Spleen (tissue), 11 donors: ENCODE measurements around the gene PCSK6. TPM values are rescaled to one million over a fixed set of nuclear protein-coding genes. Genes with fewer than 3 reads are reported as not detected.
"Not testable (repeated sequence)": the region's sequence is repeated elsewhere in the genome, so short reads cannot be mapped to it uniquely, and the experiment has no call there.

ENCODE experiments used
- DNase-seq: peaks from one replicate; pipeline ENCODE4 v3.0.0-alpha.2; 2020
- H3K27ac ChIP-seq, 8 donors: fragments of 200-600 bp; sonication (generic) in 7 of 8; 1 replicate in 4 of 8; 2 replicates in 4 of 8; pipeline versions ENCODE4 v1.5.0 to v1.8.0; 2016 to 2021; ENCODE audit warnings: inconsistent platforms in 4 of 8, mild to moderate bottlenecking in 4 of 8, moderate library complexity in 1 of 8
- H3K27me3 ChIP-seq, 7 donors: fragments of 200-600 bp; sonication (generic) in 6 of 7; replicated peaks in 1 of 7; 1 replicate in 4 of 7; 2 replicates in 3 of 7; pipeline versions ENCODE4 v1.5.0 to v1.8.0; 2016 to 2021; ENCODE audit warnings: inconsistent platforms in 3 of 7, mild to moderate bottlenecking in 1 of 7
- H3K36me3 ChIP-seq, 6 donors: fragments of 200-600 bp; sonication (generic) in 5 of 6; 1 replicate in 4 of 6; 2 replicates in 2 of 6; pipeline versions ENCODE4 v1.5.0 to v1.8.0; 2016 to 2021; ENCODE audit warnings: inconsistent platforms in 2 of 6
- H3K4me1 ChIP-seq, 6 donors: fragments of 200-600 bp; sonication (generic) in 5 of 6; 1 replicate in 3 of 6; 2 replicates in 3 of 6; pipeline versions ENCODE4 v1.5.0 to v1.8.0; 2016 to 2021; ENCODE audit warnings: inconsistent platforms in 3 of 6
- H3K4me3 ChIP-seq, 8 donors: fragments of 200-600 bp; sonication (generic) in 7 of 8; 1 replicate in 4 of 8; 2 replicates in 4 of 8; pipeline versions ENCODE4 v1.5.0 to v1.8.0; 2016 to 2021; ENCODE audit warnings: inconsistent platforms in 4 of 8, mild to moderate bottlenecking in 4 of 8, moderate library complexity in 2 of 8
- H3K9me3 ChIP-seq, 8 donors: fragments of 200-600 bp; sonication (generic) in 7 of 8; 1 replicate in 4 of 8; 2 replicates in 4 of 8; pipeline versions ENCODE4 v1.5.0 to v1.8.0; 2016 to 2021; ENCODE audit warnings: inconsistent platforms in 4 of 8
- POLR2A ChIP-seq, 3 donors: fragments of 450-650 bp; IDR thresholded peaks; one replicate each; pipeline ENCODE4 v1.5.1; 2017; ENCODE audit warnings: antibody characterized with exemption in 3 of 3, mild to moderate bottlenecking in 1 of 3
- POLR2AphosphoS5 ChIP-seq, 3 donors: sonication (generic); formaldehyde crosslinking; IDR thresholded peaks; one replicate each; pipeline ENCODE4 v1.5.1; 2017; ENCODE audit warnings: antibody characterized with exemption in 3 of 3
- WGBS, 5 donors: extraction: QIAGEN DNeasy Blood & Tissue Kit in 3 of 5; methylation state at CpG; one replicate each; pipeline versions ENCODE4 v1.1.5 to v1.1.7; 2013 to 2018; 5-methylcytosine and 5-hydroxymethylcytosine counted together
- intact Hi-C: fragments of 100-400 bp; cut with DNase I; formaldehyde crosslinking; loops from one replicate; pipeline ENCODE4 v1.15.0; 2023; ENCODE audit warnings: low total_unique reads
- polyA plus RNA-seq, 3 donors: library from polyadenylated mRNA; stranded (reverse); fragments of 200-250 nt; gene quantifications; one replicate each; pipeline ENCODE4 v1.2.1, GENCODE V29; 2013
- total RNA-seq, 7 donors: library from RNA; depleted of rRNA in 3 of 7; stranded (reverse); fragments of >200 nt in 3 of 7; fragmentation: NEBNext Ultra II Directional in 4 of 7; extraction: Animal tissue kit (Norgen Biotek cat#: 25700) in 4 of 7; gene quantifications; one replicate each; pipeline versions ENCODE4 v1.1.0 to v1.2.1, GENCODE V29; 2016 to 2021
- TF ChIP-seq, protein P1 (sequence below), 11 experiments: fragments of 200-600 bp in 7 of 11; fragments of 450-650 bp in 4 of 11; sonication (generic) in 4 of 11; IDR thresholded peaks in 8 of 11; conservative IDR thresholded peaks in 3 of 11; 1 replicate in 7 of 11; 2 replicates in 4 of 11; pipeline versions ENCODE4 v1.4.0 to v1.8.0; 2016 to 2021; ENCODE audit warnings: antibody characterized with exemption in 11 of 11, inconsistent platforms in 4 of 11, mild to moderate bottlenecking in 1 of 11
- donor health status: healthy with polysubstance abuse.
- donor health status: DM: no; HTN: no; CAD: no; lungs with moderate emphysema.
- donor health status: DM: no; HTN: no; CAD: no.
- donor health status: Bipolar disorder and iron deficiency.
- donor health status: healthy.
- donor health status: DM: no; HTN: no; CAD: no.
- donor health status: DM: yes; HTN: yes; CAD: no.

The PCSK6 gene
- total and polyA plus RNA-seq, 10 donors: 10.0 to 403 (median 252) TPM

DNA sequence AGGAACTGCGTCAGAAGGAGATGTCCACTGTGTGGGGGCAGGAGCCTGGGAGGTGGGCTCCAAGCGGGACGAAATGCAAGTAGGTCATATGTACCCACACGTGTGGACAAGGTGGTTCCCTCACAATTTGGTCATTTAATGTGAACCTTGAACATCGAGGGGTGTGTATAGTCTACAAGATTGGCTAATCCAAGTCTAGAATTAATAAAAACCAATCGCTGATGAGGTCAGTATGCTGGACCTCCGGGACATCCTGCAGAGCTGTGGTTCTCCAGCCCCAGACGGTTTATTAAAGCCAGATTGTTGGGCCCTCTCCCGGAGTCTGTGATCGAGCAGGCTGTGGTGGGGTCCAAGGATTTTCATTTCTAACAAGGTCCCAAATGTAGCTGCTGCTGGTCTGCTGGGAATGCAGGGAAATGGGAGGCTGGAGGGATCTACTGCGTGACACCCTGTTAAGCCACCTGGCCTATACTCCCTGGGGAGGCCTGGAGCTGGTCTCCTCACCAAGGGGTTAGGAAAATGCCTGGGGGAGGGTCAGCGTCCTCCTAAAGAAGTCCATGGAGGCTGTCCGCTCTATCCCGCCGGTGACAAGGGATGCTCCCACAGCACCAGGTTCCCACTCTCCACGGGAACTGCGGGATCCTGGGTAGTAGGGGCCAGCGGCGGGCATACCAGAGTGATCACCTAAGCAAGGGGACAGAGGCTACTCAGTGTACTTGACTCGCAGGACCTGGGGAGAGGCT is 25.1 kb downstream of the PCSK6 start:
- Histone ChIP-seq H3K36me3 (no peaks in the 10 kb centered on the region), H3K27me3 (peaks cover 0 to 30% (median 0%) of the 10 kb centered on the region in 7 donors), H3K4me1 (peaks cover 0 to 21% (median 1%) of the 10 kb centered on the region in 6 donors), H3K27ac (peak overlapping the region in 7 of 8 donors; percentile 39 to 85 (median 80)), H3K9me3 (no peaks in the 10 kb centered on the region), H3K4me3 (no peak overlapping the region)
- no peak for DNase-seq
- intact Hi-C loops: no loop called here
- no peak for TF ChIP-seq POLR2AphosphoS5 (IDR thresholded peaks at IDR 0.05)
- no peak for TF ChIP-seq POLR2A (IDR thresholded peaks at IDR 0.05)
- TF ChIP-seq, protein P1, sequence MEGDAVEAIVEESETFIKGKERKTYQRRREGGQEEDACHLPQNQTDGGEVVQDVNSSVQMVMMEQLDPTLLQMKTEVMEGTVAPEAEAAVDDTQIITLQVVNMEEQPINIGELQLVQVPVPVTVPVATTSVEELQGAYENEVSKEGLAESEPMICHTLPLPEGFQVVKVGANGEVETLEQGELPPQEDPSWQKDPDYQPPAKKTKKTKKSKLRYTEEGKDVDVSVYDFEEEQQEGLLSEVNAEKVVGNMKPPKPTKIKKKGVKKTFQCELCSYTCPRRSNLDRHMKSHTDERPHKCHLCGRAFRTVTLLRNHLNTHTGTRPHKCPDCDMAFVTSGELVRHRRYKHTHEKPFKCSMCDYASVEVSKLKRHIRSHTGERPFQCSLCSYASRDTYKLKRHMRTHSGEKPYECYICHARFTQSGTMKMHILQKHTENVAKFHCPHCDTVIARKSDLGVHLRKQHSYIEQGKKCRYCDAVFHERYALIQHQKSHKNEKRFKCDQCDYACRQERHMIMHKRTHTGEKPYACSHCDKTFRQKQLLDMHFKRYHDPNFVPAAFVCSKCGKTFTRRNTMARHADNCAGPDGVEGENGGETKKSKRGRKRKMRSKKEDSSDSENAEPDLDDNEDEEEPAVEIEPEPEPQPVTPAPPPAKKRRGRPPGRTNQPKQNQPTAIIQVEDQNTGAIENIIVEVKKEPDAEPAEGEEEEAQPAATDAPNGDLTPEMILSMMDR (IDR thresholded peaks at IDR 0.05 in 8 of 11, conservative IDR thresholded peaks at IDR 0.05 in 3 of 11): no peak
- WGBS, 5 donors: 78 to 86% (median 83%) methylated on average over 20 of the region's 20 CpGs

DNA sequence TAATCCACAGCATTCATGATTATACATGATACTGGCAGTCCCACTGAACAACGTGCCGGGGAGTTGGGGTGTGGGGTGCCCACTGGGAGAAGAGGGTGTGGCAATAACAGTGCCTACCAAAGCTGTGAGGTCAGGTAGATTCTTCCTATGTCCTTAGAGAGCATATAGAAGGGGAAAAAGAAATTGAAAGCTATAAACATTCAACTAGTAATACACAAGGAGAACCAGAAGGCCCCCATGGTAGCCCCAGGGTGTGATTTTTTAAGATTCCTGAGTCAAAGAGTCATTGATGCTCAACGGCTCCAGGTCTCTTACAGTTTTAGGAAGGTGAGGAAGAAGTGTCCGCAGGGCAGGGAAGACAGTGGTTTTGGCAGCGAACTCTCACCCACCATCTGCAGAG is 25.8 kb downstream of the PCSK6 start:
- WGBS, 5 donors: 73 to 89% (median 80%) methylated on average over 4 to 5 of the region's 5 CpGs
- peak overlapping the region in 5 of 8 donors; percentile 67 to 85 (median 81) for H3K27ac ChIP-seq
- intact Hi-C loops, H3K4me3 ChIP-seq, DNase-seq, H3K9me3 ChIP-seq, H3K36me3 ChIP-seq: not testable (repeated sequence)
- H3K4me1 ChIP-seq: peaks cover 0 to 19% (median 4%) of the 10 kb centered on the region in 6 donors
- H3K27me3 ChIP-seq: peaks cover 0 to 23% (median 0%) of the 10 kb centered on the region in 7 donors

DNA sequence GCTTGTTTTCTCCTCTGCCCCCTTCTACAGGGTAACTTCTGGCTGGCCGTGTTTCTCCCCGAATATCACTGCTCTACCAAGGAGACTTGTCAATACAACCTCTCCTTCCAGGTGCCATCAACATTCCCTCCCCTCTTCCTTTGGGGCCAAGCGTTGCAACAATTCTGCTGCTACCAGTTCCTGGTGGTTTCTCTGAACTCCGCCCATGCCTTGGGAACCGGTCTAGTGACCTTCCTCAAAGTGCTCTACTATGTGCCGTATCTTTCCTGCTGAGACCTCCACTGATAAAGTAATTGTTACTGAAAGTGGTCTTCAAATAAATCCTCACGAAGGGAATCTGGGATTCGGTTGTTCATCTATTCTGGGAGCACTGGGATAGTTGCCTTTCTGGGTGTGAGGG is 26.2 kb downstream of the PCSK6 start:
- Histone ChIP-seq H3K36me3 (no peaks in the 10 kb centered on the region), H3K9me3 (no peaks in the 10 kb centered on the region), H3K27ac (peak overlapping the region in 7 of 8 donors; percentile 48 to 85 (median 80)), H3K4me3 (no peak overlapping the region), H3K27me3 (peaks cover 0 to 21% (median 0%) of the 10 kb centered on the region in 7 donors), H3K4me1 (peaks cover 0 to 24% (median 5%) of the 10 kb centered on the region in 6 donors)
- DNase-seq: no peak
- TF ChIP-seq, protein P1 (IDR thresholded peaks at IDR 0.05 in 8 of 11, conservative IDR thresholded peaks at IDR 0.05 in 3 of 11): no peak
- TF ChIP-seq POLR2AphosphoS5 (IDR thresholded peaks at IDR 0.05) (no peak), POLR2A (IDR thresholded peaks at IDR 0.05) (no peak)
- 54 to 74% (median 64%) methylated on average over 7 to 8 of the region's 8 CpGs for WGBS, 5 donors
- intact Hi-C loops: no loop called here

DNA sequence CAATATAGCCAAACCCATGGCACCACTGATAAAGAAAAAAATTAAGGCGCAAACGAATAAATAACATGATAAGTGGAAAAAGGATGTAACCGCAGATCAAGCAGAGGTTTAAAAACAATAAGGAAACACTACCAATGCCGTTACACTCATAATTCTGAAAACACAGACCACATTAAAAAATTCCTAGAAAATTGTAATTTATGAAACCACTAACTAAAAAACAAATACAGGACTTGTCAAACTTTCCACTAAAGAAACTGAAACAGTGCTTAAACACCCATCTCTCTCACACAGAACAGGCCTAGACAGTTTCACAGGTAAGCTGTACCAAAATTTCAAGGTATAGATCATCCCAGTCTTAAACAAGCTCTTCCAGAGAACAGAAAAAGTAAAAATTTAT is 28.4 kb downstream of the PCSK6 start:
- Histone ChIP-seq H3K9me3 (no peaks in the 10 kb centered on the region), H3K27me3 (peaks cover 0 to 9% (median 0%) of the 10 kb centered on the region in 7 donors), H3K27ac (peak overlapping the region in 7 of 8 donors; percentile 67 to 85 (median 80)), H3K36me3 (no peaks in the 10 kb centered on the region), H3K4me3 (no peak overlapping the region), H3K4me1 (peaks cover 2 to 45% (median 12%) of the 10 kb centered on the region in 6 donors)
- TF ChIP-seq POLR2AphosphoS5 (IDR thresholded peaks at IDR 0.05) (no peak), POLR2A (IDR thresholded peaks at IDR 0.05) (no peak)
- no peak for DNase-seq
- intact Hi-C loops: no loop called here
- 44 to 52% (median 48%) methylated on average over 4 of the region's 4 CpGs for WGBS, 5 donors

DNA sequence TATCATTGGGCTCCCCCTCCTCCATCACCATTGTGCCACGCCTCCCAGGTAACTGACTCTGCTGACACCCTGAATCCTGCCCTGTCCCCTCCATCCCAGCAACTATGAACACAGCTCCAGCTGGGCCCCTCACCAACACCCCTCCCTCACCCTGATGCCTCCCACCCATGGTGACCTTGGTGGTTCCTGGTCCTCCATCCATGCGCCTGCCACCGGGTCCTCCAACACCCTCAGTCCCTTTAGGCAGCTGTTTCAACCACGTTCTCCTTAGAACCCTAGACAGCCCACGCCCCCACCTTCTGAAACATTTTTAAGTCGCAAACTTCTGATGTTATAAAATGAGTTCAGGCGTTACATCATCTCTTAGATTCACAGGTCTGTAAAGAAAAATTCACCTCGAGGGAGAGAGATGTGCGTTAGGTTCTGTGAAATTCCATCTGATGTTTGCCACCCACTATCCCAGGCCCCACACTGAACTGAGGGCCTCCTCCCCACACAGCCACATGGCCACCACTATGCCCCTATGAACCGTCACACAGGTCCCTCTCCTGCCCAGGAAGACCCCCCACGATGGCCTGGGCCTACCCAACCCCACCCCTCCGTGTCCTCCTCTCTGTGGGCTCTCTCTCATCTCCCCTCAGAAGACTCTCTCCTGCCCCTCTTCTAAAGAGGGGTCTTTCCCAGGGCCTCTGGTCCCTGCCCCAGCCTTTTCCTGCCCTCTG is 29.8 kb downstream of the PCSK6 start:
- peaks cover 2 to 54% (median 22%) of the 10 kb centered on the region in 6 donors for H3K4me1 ChIP-seq
- peak overlapping the region; percentile 35 to 85 (median 80) for H3K27ac ChIP-seq
- H3K36me3 ChIP-seq: no peaks in the 10 kb centered on the region
- no peaks in the 10 kb centered on the region for H3K9me3 ChIP-seq
- H3K4me3 ChIP-seq: no peak overlapping the region
- WGBS, 5 donors: 81 to 90% (median 86%) methylated on average over 12 of the region's 12 CpGs
- H3K27me3 ChIP-seq: peaks cover 0 to 3% (median 0%) of the 10 kb centered on the region in 7 donors
- DNase-seq: no peak
- intact Hi-C loops: no loop called here
- TF ChIP-seq POLR2A (IDR thresholded peaks at IDR 0.05) (no peak), POLR2AphosphoS5 (IDR thresholded peaks at IDR 0.05) (no peak)
- TF ChIP-seq, protein P1 (IDR thresholded peaks at IDR 0.05 in 8 of 11, conservative IDR thresholded peaks at IDR 0.05 in 3 of 11): no peak
